Trophoblast cell (in vitro differentiated cells and primary cell): ENCODE measurements around the gene TMEM14C.

Source experiments
- DNase-seq, 2 donors: peaks; one replicate each; pipeline ENCODE4 v3.0.0-alpha.2; 2016
- H2AFZ ChIP-seq: 2 replicates; pipeline ENCODE4 v1.6.1; 2013; ENCODE audit warnings: low read length, moderate library complexity, mild to moderate bottlenecking; ENCODE audit not compliant: insufficient read depth, poor library complexity
- H2AK5ac ChIP-seq: 2 replicates; pipeline ENCODE4 v1.6.1; 2013; ENCODE audit warnings: mild to moderate bottlenecking, low read length
- H2BK120ac ChIP-seq: 2 replicates; pipeline ENCODE4 v1.6.1; 2013; ENCODE audit warnings: low read length, mild to moderate bottlenecking, moderate library complexity; ENCODE audit not compliant: insufficient read depth, poor library complexity
- H2BK12ac ChIP-seq: 2 replicates; pipeline ENCODE4 v1.6.1; 2013; ENCODE audit warnings: mild to moderate bottlenecking, low read length, moderate library complexity
- H2BK5ac ChIP-seq: 2 replicates; pipeline ENCODE4 v1.6.1; 2013; ENCODE audit warnings: low read length, low read depth, moderate library complexity, mild to moderate bottlenecking; ENCODE audit not compliant: poor library complexity
- H3K14ac ChIP-seq: 2 replicates; pipeline ENCODE4 v1.6.1; 2013; ENCODE audit warnings: mild to moderate bottlenecking, low read length
- H3K18ac ChIP-seq: 2 replicates; pipeline ENCODE4 v1.6.1; 2013; ENCODE audit warnings: mild to moderate bottlenecking, low read length
- H3K23ac ChIP-seq: 2 replicates; pipeline ENCODE4 v1.6.1; 2013; ENCODE audit warnings: low read length
- H3K27ac ChIP-seq: 2 replicates; pipeline ENCODE4 v1.5.1; 2013; ENCODE audit warnings: low read depth, mild to moderate bottlenecking, inconsistent platforms, low read length, moderate library complexity
- H3K27me3 ChIP-seq: 2 replicates; pipeline ENCODE4 v1.6.1; 2013; ENCODE audit warnings: inconsistent platforms, mild to moderate bottlenecking, low read length, moderate library complexity; ENCODE audit not compliant: insufficient read depth
- H3K36me3 ChIP-seq, 2 experiments: 1 replicate in 1 of 2; 2 replicates in 1 of 2; pipeline ENCODE4 v1.6.1; 2013; ENCODE audit warnings: low read length in 2 of 2, mild to moderate bottlenecking in 2 of 2, moderate library complexity in 1 of 2; ENCODE audit not compliant: insufficient read depth in 2 of 2, control insufficient read depth in 1 of 2
- H3K4ac ChIP-seq: 2 replicates; pipeline ENCODE4 v1.6.1; 2013; ENCODE audit warnings: low read depth, mild to moderate bottlenecking, low read length, moderate library complexity
- H3K4me1 ChIP-seq, 2 experiments: 1 replicate in 1 of 2; 2 replicates in 1 of 2; pipeline ENCODE4 v1.6.1; 2013; ENCODE audit warnings: low read length in 2 of 2, mild to moderate bottlenecking in 2 of 2, moderate library complexity in 1 of 2; ENCODE audit not compliant: insufficient read depth in 2 of 2, control insufficient read depth in 1 of 2
- H3K4me2 ChIP-seq: 2 replicates; pipeline ENCODE4 v1.6.1; 2013; ENCODE audit warnings: inconsistent platforms, mild to moderate bottlenecking, low read length, moderate library complexity
- H3K4me3 ChIP-seq: 2 replicates; pipeline ENCODE4 v1.5.1; 2013; ENCODE audit warnings: mild to moderate bottlenecking, low read depth, low read length, inconsistent platforms
- H3K79me1 ChIP-seq: one replicate; pipeline ENCODE4 v1.6.1; 2013; ENCODE audit warnings: low read length
- H3K79me2 ChIP-seq: 2 replicates; pipeline ENCODE4 v1.6.1; 2013; ENCODE audit warnings: low read length, mild to moderate bottlenecking; ENCODE audit not compliant: control insufficient read depth, insufficient read depth, poor library complexity
- H3K9ac ChIP-seq: 2 replicates; pipeline ENCODE4 v1.6.1; 2013; ENCODE audit warnings: mild to moderate bottlenecking, low read length
- H3K9me3 ChIP-seq: 2 replicates; pipeline ENCODE4 v1.6.1; 2013; ENCODE audit warnings: low read depth, mild to moderate bottlenecking, control low read depth, inconsistent platforms, low read length; ENCODE audit not compliant: insufficient read depth
- H4K12ac ChIP-seq: 2 replicates; pipeline ENCODE4 v1.6.1; 2013; ENCODE audit warnings: low read depth, mild to moderate bottlenecking, low read length, moderate library complexity
- H4K8ac ChIP-seq: 2 replicates; pipeline ENCODE4 v1.6.1; 2013; ENCODE audit warnings: low read depth, mild to moderate bottlenecking, low read length, moderate library complexity
- H4K91ac ChIP-seq: one replicate; pipeline ENCODE4 v1.6.1; 2013; ENCODE audit warnings: low read depth, mild to moderate bottlenecking, low read length, moderate library complexity
- WGBS: extraction: QIAGEN DNeasy Blood & Tissue Kit; methylation state at CpG from one replicate; pipeline ENCODE4 v1.1.7; 2013; ENCODE audit warnings: missing lambda C conversion rate; ENCODE audit not compliant: insufficient read length, insufficient coverage; ENCODE audit errors: extremely low coverage; 5-methylcytosine and 5-hydroxymethylcytosine counted together

TMEM14C gene

DNA sequence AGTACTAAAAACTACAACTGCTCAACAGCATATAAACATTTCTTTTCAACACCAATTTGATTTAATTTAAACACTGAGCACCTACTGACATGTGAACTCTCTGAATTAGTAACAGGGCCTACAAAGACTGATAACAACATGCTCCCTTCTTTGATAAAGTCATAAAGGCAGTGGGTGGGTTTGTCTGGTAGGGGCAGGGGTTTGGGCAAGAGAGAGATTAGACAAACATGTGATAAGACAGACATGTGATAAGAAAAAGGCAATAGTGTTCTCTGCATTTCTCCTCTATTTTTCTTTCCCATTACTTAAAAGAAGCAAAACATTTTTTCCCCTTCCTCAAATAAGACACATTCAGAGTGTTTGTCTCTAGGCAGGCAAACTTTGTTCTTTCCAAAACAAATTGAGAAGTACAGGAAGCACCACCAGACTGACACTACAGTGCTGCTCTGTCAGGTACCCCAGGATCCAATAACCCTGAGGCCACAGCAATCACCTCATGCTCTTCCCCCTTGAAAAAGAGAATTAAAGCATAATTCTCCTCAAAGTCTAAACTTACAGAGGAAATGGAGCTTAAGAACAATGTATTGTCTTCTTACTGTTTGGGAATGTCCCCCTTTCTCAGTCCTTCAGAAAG, 40.4 kb upstream of the TMEM14C start:
- no peak for DNase-seq
- no peak overlapping the region for H3K4ac ChIP-seq
- H3K23ac ChIP-seq, result no peak overlapping the region
- no peak overlapping the region for H4K8ac ChIP-seq
- no peak overlapping the region for H2BK12ac ChIP-seq
- no peaks in the 10 kb centered on the region for H3K79me1 ChIP-seq
- no peaks in the 10 kb centered on the region for H3K4me1 ChIP-seq
- no peak overlapping the region for H2BK120ac ChIP-seq
- no peak overlapping the region for H2BK5ac ChIP-seq
- no peaks in the 10 kb centered on the region for H3K9me3 ChIP-seq
- no peak overlapping the region for H4K91ac ChIP-seq
- no peak overlapping the region for H2AK5ac ChIP-seq
- no peak overlapping the region for H3K4me2 ChIP-seq
- H3K4me3 ChIP-seq, result no peak overlapping the region
- no peak overlapping the region for H4K12ac ChIP-seq
- no peak overlapping the region for H3K27ac ChIP-seq
- no peak overlapping the region for H2AFZ ChIP-seq
- H3K79me2 ChIP-seq, result no peaks in the 10 kb centered on the region
- no peak overlapping the region for H3K9ac ChIP-seq
- H3K18ac ChIP-seq, result no peak overlapping the region
- no peaks in the 10 kb centered on the region for H3K27me3 ChIP-seq
- no peaks in the 10 kb centered on the region for H3K36me3 ChIP-seq
- no peak overlapping the region for H3K14ac ChIP-seq

GRCh38 chr6:10684618-10685017, 38.3 kb upstream of the TMEM14C start:
- Histone ChIP-seq H2BK5ac (no peak overlapping the region), H3K4me1 (no peaks in the 10 kb centered on the region), H3K27ac (no peak overlapping the region), H3K9ac (no peak overlapping the region), H3K79me2 (no peaks in the 10 kb centered on the region), H3K79me1 (no peaks in the 10 kb centered on the region), H3K27me3 (no peaks in the 10 kb centered on the region), H2BK120ac (no peak overlapping the region), H3K23ac (no peak overlapping the region), H3K36me3 (no peaks in the 10 kb centered on the region), H4K8ac (no peak overlapping the region), H2AFZ (no peak overlapping the region), H2AK5ac (no peak overlapping the region), H3K4ac (no peak overlapping the region), H2BK12ac (no peak overlapping the region), H4K12ac (no peak overlapping the region), H3K4me3 (no peak overlapping the region), H4K91ac (no peak overlapping the region), H3K4me2 (no peak overlapping the region), H3K14ac (no peak overlapping the region), H3K18ac (no peak overlapping the region), H3K9me3 (no peaks in the 10 kb centered on the region)
- DNase-seq, result no peak
- no CpG with 5 or more reads among the region's 5 CpGs for WGBS

- Histone ChIP-seq H2BK12ac (no peak overlapping the region), H3K18ac (no peak overlapping the region), H2BK5ac (no peak overlapping the region), H3K4me3 (no peak overlapping the region), H3K79me2 (no peaks in the 10 kb centered on the region), H3K23ac (no peak overlapping the region), H3K9ac (no peak overlapping the region), H3K9me3 (no peaks in the 10 kb centered on the region), H2BK120ac (no peak overlapping the region), H2AK5ac (no peak overlapping the region), H2AFZ (no peak overlapping the region), H3K4ac (no peak overlapping the region), H3K14ac (no peak overlapping the region), H3K79me1 (peaks cover 3% of the 10 kb centered on the region), H4K91ac (no peak overlapping the region), H3K27ac (no peak overlapping the region), H3K36me3 (no peaks in the 10 kb centered on the region), H3K4me1 (peaks cover 3% of the 10 kb centered on the region in 2 experiments), H3K27me3 (no peaks in the 10 kb centered on the region), H4K12ac (no peak overlapping the region), H4K8ac (no peak overlapping the region), H3K4me2 (no peak overlapping the region)
- no peak for DNase-seq
- WGBS, result no CpG with 5 or more reads among the region's 3 CpGs
Observed at GRCh38 chr6:10685092-10685915, 37.6 kb upstream of the TMEM14C start.

DNA sequence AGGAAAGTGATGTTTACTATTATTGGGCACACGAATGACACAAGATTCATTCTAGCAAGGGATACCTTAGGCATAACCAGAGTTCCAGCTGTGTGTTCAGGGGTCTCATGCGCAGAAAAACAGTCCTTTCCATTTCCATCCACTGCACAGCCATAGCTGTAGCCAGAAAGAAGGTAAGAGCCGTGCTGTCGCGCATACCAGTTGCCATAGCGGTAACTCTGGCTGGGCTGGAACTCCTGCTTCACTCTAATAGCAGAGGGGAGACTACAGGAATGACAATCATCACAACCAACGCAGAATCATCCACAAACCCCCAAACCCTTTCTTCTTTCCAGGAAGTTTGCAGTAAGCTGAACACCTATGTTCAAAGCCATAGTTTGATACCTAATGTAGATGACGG, 36.0 kb upstream of the TMEM14C start:
- no peak overlapping the region for H3K4me2 ChIP-seq
- no peak for DNase-seq
- peaks cover 5% of the 10 kb centered on the region for H3K79me1 ChIP-seq
- no peaks in the 10 kb centered on the region for H3K27me3 ChIP-seq
- H3K14ac ChIP-seq, result no peak overlapping the region
- no peak overlapping the region for H3K23ac ChIP-seq
- no peak overlapping the region for H2AK5ac ChIP-seq
- no peak overlapping the region for H3K27ac ChIP-seq
- peaks cover 3 to 5% of the 10 kb centered on the region in 2 experiments for H3K4me1 ChIP-seq
- H3K9ac ChIP-seq, result no peak overlapping the region
- no peaks in the 10 kb centered on the region for H3K36me3 ChIP-seq
- H4K8ac ChIP-seq, result no peak overlapping the region
- H2BK5ac ChIP-seq, result no peak overlapping the region
- no peak overlapping the region for H2BK120ac ChIP-seq
- no CpG with 5 or more reads among the region's 8 CpGs for WGBS
- no peak overlapping the region for H2AFZ ChIP-seq
- H3K4ac ChIP-seq, result no peak overlapping the region
- H4K91ac ChIP-seq, result no peak overlapping the region
- no peak overlapping the region for H2BK12ac ChIP-seq
- no peak overlapping the region for H3K18ac ChIP-seq
- no peak overlapping the region for H4K12ac ChIP-seq
- no peaks in the 10 kb centered on the region for H3K79me2 ChIP-seq
- H3K9me3 ChIP-seq, result no peaks in the 10 kb centered on the region
- H3K4me3 ChIP-seq, result no peak overlapping the region
